SK-N-SH (cell line): ENCODE data around the gene THOC2. TPM values are rescaled to one million over a fixed set of nuclear protein-coding genes. Genes with fewer than 3 reads are reported as not detected.

Source experiments
- CTCF ChIA-PET: fragments of 300-600, 350-600 bp; formaldehyde crosslinking; extraction: SDS; loops from one replicate; lab custom pipeline; 2021; lab: Yijun Ruan, JAX
- POLR2A ChIA-PET: fragments of 350-600 bp; sonication (Branson Sonifier 250); formaldehyde crosslinking; extraction: SDS; loops from one replicate; lab custom pipeline; 2020; ENCODE audit warnings: antibody characterized with exemption, inconsistent platforms; lab: Yijun Ruan, JAX
- DNase-seq: peaks from one replicate; pipeline ENCODE4 v3.0.0; 2012
- H2AFZ ChIP-seq: fragments of 200-600 bp; sonication (generic); 2 replicates; pipeline ENCODE4 v1.8.1; 2016; ENCODE audit warnings: antibody characterized with exemption, mild to moderate bottlenecking, low read depth
- H3F3A ChIP-seq: fragments of 200-600 bp; sonication (generic); replicated peaks from 2 replicates; pipeline ENCODE3; 2016; ENCODE audit warnings: antibody characterized with exemption, mild to moderate bottlenecking; ENCODE audit not compliant: insufficient read depth
- H3K27ac ChIP-seq, 2 experiments: fragments of 200-500 bp in 1 of 2; fragments of 200-600 bp in 1 of 2; sonication (Bioruptor generic) in 1 of 2; sonication (generic), shearing (Covaris generic) in 1 of 2; 2 replicates each; pipeline versions ENCODE4 v1.5.1 to v1.6.1; 2014 to 2016; ENCODE audit warnings: low read depth in 2 of 2, inconsistent platforms in 1 of 2, low read length in 1 of 2, mild to moderate bottlenecking in 1 of 2, mixed read lengths in 1 of 2
- H3K27me3 ChIP-seq: fragments of 200-600 bp; sonication (generic), shearing (Covaris generic); 2 replicates; pipeline ENCODE4 v1.6.1; 2016; ENCODE audit warnings: mixed run types; ENCODE audit not compliant: insufficient read depth
- H3K36me3 ChIP-seq, 2 experiments: fragments of 200-500 bp in 1 of 2; fragments of 200-600 bp in 1 of 2; sonication (Bioruptor generic) in 1 of 2; sonication (generic) in 1 of 2; replicated peaks in 1 of 2; 2 replicates each; pipeline versions ENCODE3 to v1.5.1; 2014 to 2016; ENCODE audit warnings: low read length in 1 of 2, mild to moderate bottlenecking in 1 of 2; ENCODE audit not compliant: insufficient read depth in 2 of 2, control insufficient read depth in 1 of 2
- H3K4me1 ChIP-seq, 2 experiments: fragments of 200-500 bp in 1 of 2; fragments of 200-600 bp in 1 of 2; sonication (Bioruptor generic) in 1 of 2; sonication (generic), shearing (Covaris generic) in 1 of 2; 2 replicates each; pipeline versions ENCODE4 v1.5.1 to v1.6.1; 2014 to 2016; ENCODE audit warnings: low read depth in 1 of 2, low read length in 1 of 2, mixed run types in 1 of 2; ENCODE audit not compliant: insufficient read depth in 2 of 2, control insufficient read depth in 1 of 2
- H3K4me2 ChIP-seq: fragments of 200-600 bp; sonication (generic), shearing (Covaris generic); 2 replicates; pipeline ENCODE4 v1.6.1; 2017; ENCODE audit warnings: mixed run types
- H3K4me3 ChIP-seq, 2 experiments: fragments of 200-500 bp in 1 of 2; fragments of 200-600 bp in 1 of 2; sonication (Bioruptor generic) in 1 of 2; sonication (generic), shearing (Covaris generic) in 1 of 2; 2 replicates each; pipeline versions ENCODE4 v1.5.1 to v1.8.1; 2014 to 2016; ENCODE audit warnings: low read depth in 2 of 2, inconsistent platforms in 1 of 2, low read length in 1 of 2, mild to moderate bottlenecking in 1 of 2, mixed read lengths in 1 of 2, moderate library complexity in 1 of 2
- H3K79me2 ChIP-seq: fragments of 200-600 bp; sonication (generic); 2 replicates; pipeline ENCODE4 v1.8.1; 2017; ENCODE audit warnings: mild to moderate bottlenecking; ENCODE audit not compliant: insufficient read depth
- H3K9ac ChIP-seq: fragments of 200-600 bp; sonication (generic); 2 replicates; pipeline ENCODE4 v1.6.1; 2017; ENCODE audit warnings: mixed run types
- H3K9me2 ChIP-seq: fragments of 200-600 bp; sonication (generic); 2 replicates; pipeline ENCODE4 v1.6.1; 2017; ENCODE audit warnings: mixed run types
- H3K9me3 ChIP-seq: fragments of 200-600 bp; sonication (generic); 2 replicates; pipeline ENCODE4 v1.6.1; 2017; ENCODE audit warnings: mixed run types, mild to moderate bottlenecking, moderate library complexity
- H4K20me1 ChIP-seq: fragments of 200-600 bp; sonication (generic); 2 replicates; pipeline ENCODE4 v1.6.1; 2017; ENCODE audit warnings: mild to moderate bottlenecking, mixed run types; ENCODE audit not compliant: insufficient read depth
- CHD2 ChIP-seq: fragments of 150-350 bp; IDR thresholded peaks from 2 replicates; pipeline ENCODE4 v1.6.1; 2018; ENCODE audit warnings: low read length; ENCODE audit not compliant: partially characterized antibody
- FOXJ3 ChIP-seq: sonication (generic); formaldehyde crosslinking; IDR thresholded peaks from 2 replicates; pipeline ENCODE4 v1.5.1; 2020; ENCODE audit warnings: mild to moderate bottlenecking, missing genetic modification reagents
- MEF2A ChIP-seq: IDR thresholded peaks from 2 replicates; pipeline ENCODE4 v1.4.0; 2012; ENCODE audit warnings: low read depth, borderline replicate concordance
- MXI1 ChIP-seq: IDR thresholded peaks from 2 replicates; pipeline ENCODE4 v1.6.1; 2012; ENCODE audit warnings: mild to moderate bottlenecking, low read depth, low read length, improper control_type of control experiment
- NFIC ChIP-seq: IDR thresholded peaks from 2 replicates; pipeline ENCODE4 v1.4.0; 2012; ENCODE audit warnings: borderline replicate concordance
- NRF1 ChIP-seq: IDR thresholded peaks from 2 replicates; pipeline ENCODE4 v1.6.1; 2012; ENCODE audit warnings: low read depth, mild to moderate bottlenecking, low read length
- POLR2AphosphoS5 ChIP-seq: IDR thresholded peaks from 2 replicates; pipeline ENCODE4 v1.6.1; 2012; ENCODE audit warnings: low read depth, low read length
- RFX5 ChIP-seq: IDR thresholded peaks from 2 replicates; pipeline ENCODE4 v1.6.1; 2012; ENCODE audit warnings: mild to moderate bottlenecking, improper control_type of control experiment, low read length
- TCF12 ChIP-seq: IDR thresholded peaks from 2 replicates; pipeline ENCODE4 v1.4.0; 2012
- YY1 ChIP-seq: IDR thresholded peaks from 2 replicates; pipeline ENCODE4 v1.4.0; 2012; ENCODE audit warnings: low read depth, mild to moderate bottlenecking
- WGBS: methylation state at CpG from one replicate; pipeline ENCODE4 v1.1.6; 2017; ENCODE audit warnings: low lambda C conversion rate; 5-methylcytosine and 5-hydroxymethylcytosine counted together
- polyA plus RNA-seq, 3 experiments: library from polyadenylated mRNA; depleted of rRNA; stranded (reverse); fragments of >200 nt; gene quantifications; 2 replicates each; pipeline ENCODE4 v1.2.3, GENCODE V29; 2012
- TF ChIP-seq, protein P1 (sequence below): fragments of 200-600 bp; sonication (generic); IDR thresholded peaks from 2 replicates; pipeline ENCODE4 v1.6.1; 2017; ENCODE audit warnings: antibody characterized with exemption, mild to moderate bottlenecking, moderate library complexity
- TF ChIP-seq, protein P2 (sequence below): fragments of 150-350 bp; IDR thresholded peaks from 2 replicates; pipeline ENCODE4 v1.6.1; 2017; ENCODE audit warnings: antibody characterized with exemption, low read length, low read depth, borderline replicate concordance

Gene THOC2
- polyA plus RNA-seq, 1 of the 3 experiments (the other 2 are of a cell fraction): 26.7 TPM

DNA sequence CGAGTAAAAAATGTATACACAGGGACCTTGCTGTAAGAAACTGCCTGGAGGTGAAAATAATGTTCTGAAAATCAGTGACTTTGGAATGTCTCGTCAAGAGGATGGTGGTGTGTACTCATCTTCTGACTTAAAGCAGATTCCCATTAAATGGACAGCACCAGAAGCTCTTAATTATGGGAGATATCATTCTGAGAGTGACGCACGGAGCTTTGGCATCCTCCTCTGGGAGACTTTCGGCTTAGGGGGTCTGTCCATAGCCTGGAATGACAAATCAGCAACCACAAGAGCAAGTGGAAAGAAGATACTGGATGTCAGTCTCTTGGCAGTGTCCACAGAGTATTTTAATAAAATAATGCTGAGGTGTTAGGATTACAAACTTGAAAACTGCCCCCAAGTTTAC lies 129.4 kb downstream of the THOC2 start:
- H3K9ac ChIP-seq: no peak overlapping the region
- no peak for DNase-seq
- H3K4me3 ChIP-seq: no peak overlapping the region
- H3F3A ChIP-seq: no peaks in the 10 kb centered on the region
- H3K4me1 ChIP-seq: no peaks in the 10 kb centered on the region
- H3K27ac ChIP-seq: no peak overlapping the region
- H3K79me2 ChIP-seq: no peaks in the 10 kb centered on the region
- H3K4me2 ChIP-seq: no peak overlapping the region
- WGBS: 80% methylated on average over 5 of the region's 5 CpGs
- no peak overlapping the region for H2AFZ ChIP-seq
- no peaks in the 10 kb centered on the region for H4K20me1 ChIP-seq
- no peaks in the 10 kb centered on the region for H3K9me3 ChIP-seq
- ChIA-PET POLR2A (no interaction called here), CTCF (interaction anchor here (1.5 kb wide), 1 partner anchor 20 kb away, joined by 3 read pairs; no protein-coding TSS in a partner anchor)
- no peaks in the 10 kb centered on the region for H3K9me2 ChIP-seq
- TF ChIP-seq, protein P1, sequence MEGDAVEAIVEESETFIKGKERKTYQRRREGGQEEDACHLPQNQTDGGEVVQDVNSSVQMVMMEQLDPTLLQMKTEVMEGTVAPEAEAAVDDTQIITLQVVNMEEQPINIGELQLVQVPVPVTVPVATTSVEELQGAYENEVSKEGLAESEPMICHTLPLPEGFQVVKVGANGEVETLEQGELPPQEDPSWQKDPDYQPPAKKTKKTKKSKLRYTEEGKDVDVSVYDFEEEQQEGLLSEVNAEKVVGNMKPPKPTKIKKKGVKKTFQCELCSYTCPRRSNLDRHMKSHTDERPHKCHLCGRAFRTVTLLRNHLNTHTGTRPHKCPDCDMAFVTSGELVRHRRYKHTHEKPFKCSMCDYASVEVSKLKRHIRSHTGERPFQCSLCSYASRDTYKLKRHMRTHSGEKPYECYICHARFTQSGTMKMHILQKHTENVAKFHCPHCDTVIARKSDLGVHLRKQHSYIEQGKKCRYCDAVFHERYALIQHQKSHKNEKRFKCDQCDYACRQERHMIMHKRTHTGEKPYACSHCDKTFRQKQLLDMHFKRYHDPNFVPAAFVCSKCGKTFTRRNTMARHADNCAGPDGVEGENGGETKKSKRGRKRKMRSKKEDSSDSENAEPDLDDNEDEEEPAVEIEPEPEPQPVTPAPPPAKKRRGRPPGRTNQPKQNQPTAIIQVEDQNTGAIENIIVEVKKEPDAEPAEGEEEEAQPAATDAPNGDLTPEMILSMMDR: no peak
- TF ChIP-seq RFX5 (no peak), TCF12 (no peak)
- TF ChIP-seq, all 33 proteins: peak for 0
- Histone ChIP-seq H3K36me3 (peaks cover 13 to 28% of the 10 kb centered on the region in 2 experiments), H3K27me3 (no peaks in the 10 kb centered on the region)

DNA sequence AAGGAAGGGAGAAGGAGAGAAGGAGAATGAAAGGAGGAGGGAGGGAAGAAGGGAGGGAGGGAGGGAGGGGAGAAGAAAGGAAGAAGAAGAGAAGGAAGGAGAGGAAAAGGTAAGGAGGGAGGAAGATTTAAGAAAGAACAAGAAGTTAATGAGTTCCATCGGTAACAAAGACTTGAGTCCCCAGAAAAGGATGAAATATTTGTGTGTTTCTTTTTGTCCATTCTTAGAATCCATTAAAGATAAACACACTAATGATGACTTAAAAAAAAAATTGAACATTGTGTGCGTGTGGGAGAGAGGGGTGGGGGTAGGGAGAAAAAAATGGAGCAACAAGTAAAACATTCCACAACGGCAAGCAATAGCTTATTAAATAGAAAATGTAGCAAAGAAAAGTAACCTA lies 131.4 kb downstream of the THOC2 start:
- no peaks in the 10 kb centered on the region for H4K20me1 ChIP-seq
- no peak overlapping the region for H3K4me2 ChIP-seq
- H3K36me3 ChIP-seq: peaks cover 13 to 28% of the 10 kb centered on the region in 2 experiments
- H3K4me3 ChIP-seq: no peak overlapping the region
- H3F3A ChIP-seq: no peaks in the 10 kb centered on the region
- H3K9me2 ChIP-seq: no peaks in the 10 kb centered on the region
- 61% methylated on average over 3 of the region's 3 CpGs for WGBS
- no peak overlapping the region for H2AFZ ChIP-seq
- H3K9ac ChIP-seq: no peak overlapping the region
- no peaks in the 10 kb centered on the region for H3K4me1 ChIP-seq
- POLR2A ChIA-PET: no interaction called here
- CTCF ChIA-PET: no interaction called here
- no peak overlapping the region for H3K27ac ChIP-seq
- H3K9me3 ChIP-seq: no peaks in the 10 kb centered on the region
- no peak for TF ChIP-seq NFIC
- TF ChIP-seq RFX5: no peak
- no peak for DNase-seq
- no peaks in the 10 kb centered on the region for H3K79me2 ChIP-seq
- no peaks in the 10 kb centered on the region for H3K27me3 ChIP-seq

DNA sequence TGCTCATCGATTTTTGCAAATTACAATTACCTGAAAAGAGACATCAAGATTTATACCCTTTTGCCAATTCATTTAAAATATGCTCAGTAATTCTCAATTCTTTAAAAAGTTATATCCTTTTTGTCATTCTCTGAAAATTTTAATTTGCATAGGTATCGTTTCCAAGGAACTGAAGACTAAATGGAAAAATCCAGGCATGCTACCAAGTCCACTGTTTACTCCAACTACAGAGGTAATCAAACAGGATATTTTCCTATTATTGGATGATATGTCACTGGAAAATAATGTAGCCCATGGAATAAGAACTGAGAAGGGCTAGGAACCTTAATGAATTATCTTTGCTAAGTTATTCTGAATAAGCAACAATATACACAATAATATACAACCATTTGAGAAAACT lies 132.7 kb downstream of the THOC2 start:
- Histone ChIP-seq H3K9me2 (no peaks in the 10 kb centered on the region), H3K27ac (no peak overlapping the region), H3K36me3 (peaks cover 13 to 23% of the 10 kb centered on the region in 2 experiments), H3K4me3 (no peak overlapping the region), H3K4me2 (no peak overlapping the region), H4K20me1 (no peaks in the 10 kb centered on the region), H3K9ac (no peak overlapping the region), H3K9me3 (no peaks in the 10 kb centered on the region), H3K27me3 (no peaks in the 10 kb centered on the region), H2AFZ (no peak overlapping the region), H3F3A (no peaks in the 10 kb centered on the region), H3K4me1 (no peaks in the 10 kb centered on the region), H3K79me2 (no peaks in the 10 kb centered on the region)
- 47% methylated on average over 2 of the region's 2 CpGs for WGBS
- TF ChIP-seq CHD2 (no peak), NRF1 (no peak), MXI1 (no peak), MEF2A (no peak), POLR2AphosphoS5 (no peak), YY1 (no peak), FOXJ3 (CRISPR knock-in tag) (no peak)
- TF ChIP-seq, protein P2, sequence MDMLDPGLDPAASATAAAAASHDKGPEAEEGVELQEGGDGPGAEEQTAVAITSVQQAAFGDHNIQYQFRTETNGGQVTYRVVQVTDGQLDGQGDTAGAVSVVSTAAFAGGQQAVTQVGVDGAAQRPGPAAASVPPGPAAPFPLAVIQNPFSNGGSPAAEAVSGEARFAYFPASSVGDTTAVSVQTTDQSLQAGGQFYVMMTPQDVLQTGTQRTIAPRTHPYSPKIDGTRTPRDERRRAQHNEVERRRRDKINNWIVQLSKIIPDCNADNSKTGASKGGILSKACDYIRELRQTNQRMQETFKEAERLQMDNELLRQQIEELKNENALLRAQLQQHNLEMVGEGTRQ: no peak
- ChIA-PET POLR2A (no interaction called here), CTCF (interaction anchor here (0.6 kb wide), 1 partner anchor 1012 kb away, joined by 3 read pairs; no protein-coding TSS in a partner anchor)
- no peak for DNase-seq
